ENCODE measurements around the gene XPNPEP2.

Gene XPNPEP2

DNA sequence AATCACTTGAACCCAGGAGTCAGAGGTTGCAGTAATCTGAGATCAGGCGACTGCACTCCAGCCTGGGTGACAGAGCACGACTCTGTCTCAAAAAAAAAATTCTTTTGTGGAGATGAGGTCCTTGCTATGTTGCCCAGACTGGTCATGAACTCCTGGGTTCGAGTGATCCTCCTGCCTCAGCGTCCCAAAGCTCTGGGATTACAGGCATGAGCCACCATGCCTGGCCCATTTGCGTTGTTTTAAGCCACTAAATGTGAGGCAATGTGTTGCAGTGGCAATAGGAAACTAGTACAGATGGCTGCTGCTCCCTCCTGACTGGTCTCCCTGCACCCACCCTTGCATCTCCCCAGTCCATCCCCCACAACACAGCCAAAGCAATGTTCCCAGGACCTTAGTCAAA, 44.0 kb upstream of the XPNPEP2 start:
- H3K23ac ChIP-seq (ENCODE audit: low read length): no peak overlapping the region
- no peak overlapping the region for H2BK120ac ChIP-seq (ENCODE audit: insufficient read depth, low read length, poor library complexity)
- H4K91ac ChIP-seq (ENCODE audit: low read depth, low read length): no peak overlapping the region
- H3K9me3 ChIP-seq (ENCODE audit: insufficient read depth, low read depth, low read length): no peaks in the 10 kb centered on the region
- H4K12ac ChIP-seq (ENCODE audit: low read depth, low read length): no peak overlapping the region
- no peak overlapping the region for H3K4me2 ChIP-seq (ENCODE audit: low read length)
- no peak overlapping the region for H4K8ac ChIP-seq (ENCODE audit: low read depth, low read length)
- H3K79me2 ChIP-seq (ENCODE audit: control insufficient read depth, insufficient read depth, low read length, poor library complexity): no peaks in the 10 kb centered on the region
- H2BK12ac ChIP-seq (ENCODE audit: low read length): no peak overlapping the region
- H2AK5ac ChIP-seq (ENCODE audit: low read length): no peak overlapping the region
- no peaks in the 10 kb centered on the region for H3K4me1 ChIP-seq (ENCODE audit: control insufficient read depth in 1 of 2, insufficient read depth in 2 of 2, low read length in 2 of 2)
- no peak for DNase-seq
- WGBS (ENCODE audit: extremely low coverage, insufficient coverage, insufficient read length): no CpG with 5 or more reads among the region's 5 CpGs
- no peak overlapping the region for H3K27ac ChIP-seq (ENCODE audit: low read depth, low read length)
- no peak overlapping the region for H2BK5ac ChIP-seq (ENCODE audit: low read depth, low read length, poor library complexity)
- H3K14ac ChIP-seq (ENCODE audit: low read length): no peak overlapping the region
- no peak overlapping the region for H3K4me3 ChIP-seq (ENCODE audit: low read depth, low read length)
- no peak overlapping the region for H2AFZ ChIP-seq (ENCODE audit: insufficient read depth, low read length, poor library complexity)
- no peak overlapping the region for H3K18ac ChIP-seq (ENCODE audit: low read length)
- no peak overlapping the region for H3K4ac ChIP-seq (ENCODE audit: low read depth, low read length)
- H3K79me1 ChIP-seq (ENCODE audit: low read length): no peaks in the 10 kb centered on the region
- no peak overlapping the region for H3K9ac ChIP-seq (ENCODE audit: low read length)
- H3K27me3 ChIP-seq (ENCODE audit: insufficient read depth, low read length): no peaks in the 10 kb centered on the region
- H3K36me3 ChIP-seq (ENCODE audit: control insufficient read depth in 1 of 2, insufficient read depth in 2 of 2, low read length in 2 of 2): no peaks in the 10 kb centered on the region

DNA sequence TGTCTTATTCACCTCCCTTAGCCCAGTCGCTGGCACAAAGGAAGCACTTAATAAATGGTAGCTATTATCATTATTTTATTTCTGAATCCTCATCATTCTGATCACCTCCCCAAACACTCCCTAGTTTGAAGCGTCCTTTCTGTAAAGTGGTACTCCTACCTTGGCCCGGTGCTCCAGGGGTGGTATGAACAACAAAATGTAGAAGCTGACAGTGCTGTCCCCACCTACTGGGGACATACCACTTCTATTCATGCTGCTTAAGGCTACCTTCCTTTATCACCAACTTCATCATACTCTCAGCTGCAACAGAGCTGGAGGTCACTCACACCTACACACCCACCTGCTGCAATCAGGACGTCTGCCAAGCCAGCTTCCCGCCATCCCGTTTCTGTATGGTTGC, 43.2 kb upstream of the XPNPEP2 start:
- Histone ChIP-seq H3K9me3 (ENCODE audit: insufficient read depth, low read depth, low read length) (no peaks in the 10 kb centered on the region), H3K79me1 (ENCODE audit: low read length) (no peaks in the 10 kb centered on the region), H3K18ac (ENCODE audit: low read length) (no peak overlapping the region), H3K23ac (ENCODE audit: low read length) (no peak overlapping the region), H2BK12ac (ENCODE audit: low read length) (no peak overlapping the region), H4K12ac (ENCODE audit: low read depth, low read length) (no peak overlapping the region), H3K4me2 (ENCODE audit: low read length) (no peak overlapping the region), H3K4ac (ENCODE audit: low read depth, low read length) (no peak overlapping the region), H3K27me3 (ENCODE audit: insufficient read depth, low read length) (no peaks in the 10 kb centered on the region), H3K79me2 (ENCODE audit: control insufficient read depth, insufficient read depth, low read length, poor library complexity) (no peaks in the 10 kb centered on the region), H4K8ac (ENCODE audit: low read depth, low read length) (no peak overlapping the region), H2BK5ac (ENCODE audit: low read depth, low read length, poor library complexity) (no peak overlapping the region), H3K4me3 (ENCODE audit: low read depth, low read length) (no peak overlapping the region), H2AK5ac (ENCODE audit: low read length) (no peak overlapping the region), H3K4me1 (ENCODE audit: control insufficient read depth in 1 of 2, insufficient read depth in 2 of 2, low read length in 2 of 2) (no peaks in the 10 kb centered on the region), H3K36me3 (ENCODE audit: control insufficient read depth in 1 of 2, insufficient read depth in 2 of 2, low read length in 2 of 2) (no peaks in the 10 kb centered on the region), H4K91ac (ENCODE audit: low read depth, low read length) (no peak overlapping the region), H3K9ac (ENCODE audit: low read length) (no peak overlapping the region), H3K14ac (ENCODE audit: low read length) (no peak overlapping the region), H3K27ac (ENCODE audit: low read depth, low read length) (no peak overlapping the region), H2BK120ac (ENCODE audit: insufficient read depth, low read length, poor library complexity) (no peak overlapping the region), H2AFZ (ENCODE audit: insufficient read depth, low read length, poor library complexity) (no peak overlapping the region)
- DNase-seq: no peak
- WGBS (ENCODE audit: extremely low coverage, insufficient coverage, insufficient read length): no CpG with 5 or more reads among the region's 6 CpGs

DNA sequence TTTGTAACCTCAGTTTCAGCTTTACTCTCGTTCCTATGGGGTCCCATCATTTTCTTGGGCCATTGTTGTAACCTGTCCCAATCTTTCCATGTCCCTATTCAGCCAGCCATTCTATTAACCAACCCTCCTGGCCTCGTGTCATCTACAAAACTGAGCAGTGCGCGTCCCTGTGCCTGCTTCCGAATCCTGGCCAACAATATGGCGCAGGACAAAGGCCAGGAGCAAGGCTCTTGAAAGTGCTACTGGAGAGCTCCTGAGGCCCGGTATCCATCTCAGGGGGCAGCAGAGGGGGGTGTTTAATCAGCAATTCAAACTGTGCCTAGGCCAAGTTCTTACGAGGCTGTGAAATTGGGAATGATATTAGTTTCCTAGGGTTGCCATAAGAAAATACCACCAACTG, 42.8 kb upstream of the XPNPEP2 start:
- no peak overlapping the region for H2BK12ac ChIP-seq (ENCODE audit: low read length)
- no peak overlapping the region for H2AFZ ChIP-seq (ENCODE audit: insufficient read depth, low read length, poor library complexity)
- no peak overlapping the region for H3K4me3 ChIP-seq (ENCODE audit: low read depth, low read length)
- no peak overlapping the region for H3K4ac ChIP-seq (ENCODE audit: low read depth, low read length)
- no peaks in the 10 kb centered on the region for H3K79me1 ChIP-seq (ENCODE audit: low read length)
- H3K9me3 ChIP-seq (ENCODE audit: insufficient read depth, low read depth, low read length): no peaks in the 10 kb centered on the region
- no peak overlapping the region for H2BK5ac ChIP-seq (ENCODE audit: low read depth, low read length, poor library complexity)
- no peak for DNase-seq
- no peaks in the 10 kb centered on the region for H3K79me2 ChIP-seq (ENCODE audit: control insufficient read depth, insufficient read depth, low read length, poor library complexity)
- H3K4me1 ChIP-seq (ENCODE audit: control insufficient read depth in 1 of 2, insufficient read depth in 2 of 2, low read length in 2 of 2): no peaks in the 10 kb centered on the region
- no peak overlapping the region for H3K4me2 ChIP-seq (ENCODE audit: low read length)
- no CpG with 5 or more reads among the region's 8 CpGs for WGBS (ENCODE audit: extremely low coverage, insufficient coverage, insufficient read length)
- no peak overlapping the region for H3K14ac ChIP-seq (ENCODE audit: low read length)
- H3K23ac ChIP-seq (ENCODE audit: low read length): no peak overlapping the region
- no peak overlapping the region for H4K91ac ChIP-seq (ENCODE audit: low read depth, low read length)
- no peak overlapping the region for H3K27ac ChIP-seq (ENCODE audit: low read depth, low read length)
- H3K36me3 ChIP-seq (ENCODE audit: control insufficient read depth in 1 of 2, insufficient read depth in 2 of 2, low read length in 2 of 2): no peaks in the 10 kb centered on the region
- no peak overlapping the region for H3K9ac ChIP-seq (ENCODE audit: low read length)
- H4K8ac ChIP-seq (ENCODE audit: low read depth, low read length): no peak overlapping the region
- H3K18ac ChIP-seq (ENCODE audit: low read length): no peak overlapping the region
- no peaks in the 10 kb centered on the region for H3K27me3 ChIP-seq (ENCODE audit: insufficient read depth, low read length)
- H2BK120ac ChIP-seq (ENCODE audit: insufficient read depth, low read length, poor library complexity): no peak overlapping the region
- H4K12ac ChIP-seq (ENCODE audit: low read depth, low read length): no peak overlapping the region
- no peak overlapping the region for H2AK5ac ChIP-seq (ENCODE audit: low read length)

- no CpG with 5 or more reads among the region's 8 CpGs for WGBS (ENCODE audit: extremely low coverage, insufficient coverage, insufficient read length)
- H3K4me2 ChIP-seq (ENCODE audit: low read length): no peak overlapping the region
- H3K36me3 ChIP-seq (ENCODE audit: control insufficient read depth in 1 of 2, insufficient read depth in 2 of 2, low read length in 2 of 2): no peaks in the 10 kb centered on the region
- H2AFZ ChIP-seq (ENCODE audit: insufficient read depth, low read length, poor library complexity): no peak overlapping the region
- no peaks in the 10 kb centered on the region for H3K27me3 ChIP-seq (ENCODE audit: insufficient read depth, low read length)
- H2BK120ac ChIP-seq (ENCODE audit: insufficient read depth, low read length, poor library complexity): no peak overlapping the region
- H3K27ac ChIP-seq (ENCODE audit: low read depth, low read length): no peak overlapping the region
- no peaks in the 10 kb centered on the region for H3K9me3 ChIP-seq (ENCODE audit: insufficient read depth, low read depth, low read length)
- H3K4me1 ChIP-seq (ENCODE audit: control insufficient read depth in 1 of 2, insufficient read depth in 2 of 2, low read length in 2 of 2): no peaks in the 10 kb centered on the region
- H3K79me1 ChIP-seq (ENCODE audit: low read length): no peaks in the 10 kb centered on the region
- no peaks in the 10 kb centered on the region for H3K79me2 ChIP-seq (ENCODE audit: control insufficient read depth, insufficient read depth, low read length, poor library complexity)
- H3K14ac ChIP-seq (ENCODE audit: low read length): no peak overlapping the region
- H4K12ac ChIP-seq (ENCODE audit: low read depth, low read length): no peak overlapping the region
- H4K91ac ChIP-seq (ENCODE audit: low read depth, low read length): no peak overlapping the region
- no peak overlapping the region for H3K18ac ChIP-seq (ENCODE audit: low read length)
- no peak overlapping the region for H3K9ac ChIP-seq (ENCODE audit: low read length)
- no peak overlapping the region for H2AK5ac ChIP-seq (ENCODE audit: low read length)
- H4K8ac ChIP-seq (ENCODE audit: low read depth, low read length): no peak overlapping the region
- no peak for DNase-seq
- H3K23ac ChIP-seq (ENCODE audit: low read length): no peak overlapping the region
- H2BK12ac ChIP-seq (ENCODE audit: low read length): no peak overlapping the region
- H3K4me3 ChIP-seq (ENCODE audit: low read depth, low read length): no peak overlapping the region
- no peak overlapping the region for H3K4ac ChIP-seq (ENCODE audit: low read depth, low read length)
- no peak overlapping the region for H2BK5ac ChIP-seq (ENCODE audit: low read depth, low read length, poor library complexity)
Observed at GRCh38 chrX:129696463-129697155, 42.2 kb upstream of the XPNPEP2 start.

Data from trophoblast cell (in vitro differentiated cells and primary cell).